Kidney (tissue), 14 donors: ENCODE measurements around the gene ARL3. TPM values are rescaled to one million over a fixed set of nuclear protein-coding genes. Genes with fewer than 3 reads are reported as not detected.

Source experiments
- DNase-seq, 5 donors: peaks; one replicate each; pipeline ENCODE4 v3.0.0-alpha.2; 2013 to 2020
- FAIRE-seq: peaks from 2 replicates; lab custom pipeline; 2012; peaks lifted over from hg19 to GRCh38; lab: Jason Lieb, UNC
- H3K27ac ChIP-seq, 2 donors: one replicate each; pipeline ENCODE4 v1.7.0; 2013; ENCODE audit warnings: low read depth in 2 of 2, low read length in 2 of 2, inconsistent platforms in 1 of 2
- H3K27me3 ChIP-seq: one replicate; pipeline ENCODE4 v1.7.1; 2013; ENCODE audit warnings: low read length, inconsistent platforms; ENCODE audit not compliant: control insufficient read depth, insufficient read depth
- H3K36me3 ChIP-seq, 3 donors: one replicate each; pipeline versions ENCODE4 v1.7.0 to v1.7.1; 2013; ENCODE audit warnings: low read length in 3 of 3, control low read depth in 1 of 3, inconsistent platforms in 1 of 3; ENCODE audit not compliant: insufficient read depth in 3 of 3, control insufficient read depth in 2 of 3
- H3K4me1 ChIP-seq, 3 donors: one replicate each; pipeline versions ENCODE4 v1.7.0 to v1.7.1; 2013; ENCODE audit warnings: low read length in 3 of 3, inconsistent platforms in 1 of 3, low read depth in 1 of 3; ENCODE audit not compliant: control insufficient read depth in 2 of 3, insufficient read depth in 2 of 3
- H3K4me3 ChIP-seq, 3 donors: one replicate each; pipeline versions ENCODE4 v1.7.0 to v1.8.1; 2013; ENCODE audit warnings: low read length in 3 of 3, control low read depth in 1 of 3, inconsistent platforms in 1 of 3
- H3K9ac ChIP-seq, 3 donors: one replicate each; pipeline versions ENCODE4 v1.7.0 to v1.7.1; 2013; ENCODE audit warnings: low read length in 3 of 3, control low read depth in 1 of 3, inconsistent platforms in 1 of 3
- H3K9me3 ChIP-seq, 3 donors: one replicate each; pipeline versions ENCODE4 v1.7.0 to v1.7.1; 2013; ENCODE audit warnings: low read length in 3 of 3, control low read depth in 1 of 3, inconsistent platforms in 1 of 3; ENCODE audit not compliant: control insufficient read depth in 2 of 3, insufficient read depth in 1 of 3
- intact Hi-C: fragments of 100-400 bp; cut with DNase I; formaldehyde crosslinking; loops from one replicate; pipeline ENCODE4 v1.11.1; 2022
- polyA plus RNA-seq: library from polyadenylated mRNA; stranded (reverse); fragments of 350-450 nt; fragmentation: Illumina TruSeq; extraction: RNeasy Lipid Tissue Mini Kit (QIAGEN cat#74804); gene quantifications from one replicate; pipeline ENCODE4 v1.2.3, GENCODE V29; 2014; ENCODE audit warnings: low read depth, low replicate concordance; ENCODE audit not compliant: insufficient read depth
- total RNA-seq: library from RNA; stranded (reverse); fragmentation: NEBNext Ultra II Directional; extraction: Animal tissue kit (Norgen Biotek cat#: 25700); gene quantifications from one replicate; pipeline ENCODE4 v1.2.1, GENCODE V29; 2021
- TF ChIP-seq, protein P1 (sequence below): IDR thresholded peaks from 3 replicates; pipeline ENCODE4 v1.5.1; 2012; ENCODE audit warnings: mild to moderate bottlenecking, moderate library complexity, borderline replicate concordance; ENCODE audit not compliant: insufficient read depth; ENCODE audit errors: extremely low read depth
- donor health status: control.
- donor health status: control.
- donor health status: control.
- donor health status: control.
- donor health status: control.
- donor health status: DM: yes; HTN: yes; CAD: no.
- donor health status: Normal renal cell carcinoma (clear cell type).

ARL3 gene
- total and polyA plus RNA-seq, 2 donors from 2014 or later, result 16.3 to 28.8 TPM

DNA sequence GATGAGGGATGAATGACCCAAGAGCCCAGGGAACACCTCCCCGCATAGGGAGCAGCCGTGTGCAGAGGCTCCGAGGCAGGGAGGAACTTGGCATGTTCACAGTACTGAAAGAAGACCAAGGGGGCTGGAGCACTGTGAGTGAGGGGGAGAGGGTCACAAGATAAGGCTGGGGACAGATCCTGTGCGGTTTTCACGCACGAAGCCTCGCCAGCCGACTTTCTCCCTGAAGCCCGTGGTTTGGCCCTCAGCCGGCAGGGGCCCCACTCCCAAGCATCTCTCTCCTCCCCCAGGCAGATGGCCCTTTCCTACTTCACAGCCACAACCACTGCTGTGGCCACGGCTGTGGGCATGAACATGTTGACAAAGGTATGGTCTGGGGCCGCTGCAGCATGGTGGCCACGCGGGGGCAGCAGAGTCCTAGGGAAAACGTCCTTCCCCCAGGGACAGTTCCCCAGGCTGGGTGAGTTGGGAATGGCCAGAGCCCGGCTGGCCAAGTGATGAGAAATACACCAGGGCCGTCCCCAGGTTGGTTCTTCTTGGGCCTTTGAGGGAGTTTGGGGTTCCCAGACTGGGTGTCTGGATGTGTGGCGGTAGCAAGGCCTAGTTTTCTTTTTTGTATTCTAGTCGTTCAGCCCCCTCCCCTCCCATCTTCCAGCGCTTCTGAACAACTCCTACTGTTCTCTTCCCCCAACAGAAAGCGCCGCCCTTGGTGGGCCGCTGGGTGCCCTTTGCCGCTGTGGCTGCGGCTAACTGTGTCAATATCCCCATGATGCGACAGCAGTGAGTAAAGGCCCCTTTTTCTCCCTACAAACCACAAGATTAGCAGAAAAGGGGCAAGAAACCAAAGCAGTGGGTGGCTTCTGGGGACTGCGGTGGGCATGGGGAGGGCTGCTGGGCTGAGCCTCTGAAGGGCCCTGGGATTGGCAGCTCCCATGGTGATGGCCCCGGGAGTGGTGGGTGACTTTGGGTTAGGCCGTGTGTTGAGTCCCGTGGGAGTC is 15.1 kb upstream of the ARL3 start:
- FAIRE-seq, result no peak

DNA sequence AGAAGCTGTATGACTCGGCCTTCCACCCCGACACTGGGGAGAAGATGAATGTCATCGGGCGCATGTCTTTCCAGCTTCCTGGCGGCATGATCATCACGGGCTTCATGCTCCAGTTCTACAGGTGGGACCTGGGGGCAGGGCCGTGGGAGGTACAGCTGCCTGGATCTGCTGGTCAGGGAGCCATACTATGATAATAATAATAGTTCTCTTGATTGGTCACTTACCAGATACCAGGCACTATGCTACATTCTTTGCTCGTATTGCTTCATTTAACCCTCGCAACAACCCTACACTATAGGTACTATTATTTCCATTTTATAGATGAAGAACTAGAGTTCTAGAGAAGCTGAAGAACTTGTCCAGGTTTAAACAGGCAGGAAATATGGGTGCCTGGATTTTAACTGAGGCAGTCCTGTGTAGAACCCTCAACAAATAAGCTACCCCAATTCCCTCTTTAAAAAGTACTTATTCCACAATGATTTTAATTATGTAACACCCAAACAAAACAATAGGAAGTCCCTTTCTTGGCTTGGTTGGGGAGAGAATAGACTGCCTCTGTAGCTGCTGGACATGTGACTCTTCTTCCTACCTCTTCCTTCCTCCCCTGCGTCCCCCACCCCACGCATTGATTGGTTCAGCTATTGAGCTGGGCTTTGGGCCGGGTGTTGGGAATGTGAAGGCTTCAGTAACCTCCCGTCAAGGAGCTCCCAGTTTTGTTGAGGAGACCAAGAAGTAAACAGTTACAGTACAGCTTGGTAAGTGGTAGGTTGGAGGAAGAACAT is 13.0 kb upstream of the ARL3 start:
- peak overlapping the region in 1 of 3 donors; percentile 5 for H3K9ac ChIP-seq
- H3K27ac ChIP-seq, result peak overlapping the region in 1 of 2 donors; percentile 5
- peaks cover 0 to 6% (median 4%) of the 10 kb centered on the region in 3 donors for H3K4me1 ChIP-seq
- FAIRE-seq (no peak), DNase-seq (no peak)
- peaks cover 2 to 26% (median 10%) of the 10 kb centered on the region in 3 donors for H3K36me3 ChIP-seq
- TF ChIP-seq, protein P1, sequence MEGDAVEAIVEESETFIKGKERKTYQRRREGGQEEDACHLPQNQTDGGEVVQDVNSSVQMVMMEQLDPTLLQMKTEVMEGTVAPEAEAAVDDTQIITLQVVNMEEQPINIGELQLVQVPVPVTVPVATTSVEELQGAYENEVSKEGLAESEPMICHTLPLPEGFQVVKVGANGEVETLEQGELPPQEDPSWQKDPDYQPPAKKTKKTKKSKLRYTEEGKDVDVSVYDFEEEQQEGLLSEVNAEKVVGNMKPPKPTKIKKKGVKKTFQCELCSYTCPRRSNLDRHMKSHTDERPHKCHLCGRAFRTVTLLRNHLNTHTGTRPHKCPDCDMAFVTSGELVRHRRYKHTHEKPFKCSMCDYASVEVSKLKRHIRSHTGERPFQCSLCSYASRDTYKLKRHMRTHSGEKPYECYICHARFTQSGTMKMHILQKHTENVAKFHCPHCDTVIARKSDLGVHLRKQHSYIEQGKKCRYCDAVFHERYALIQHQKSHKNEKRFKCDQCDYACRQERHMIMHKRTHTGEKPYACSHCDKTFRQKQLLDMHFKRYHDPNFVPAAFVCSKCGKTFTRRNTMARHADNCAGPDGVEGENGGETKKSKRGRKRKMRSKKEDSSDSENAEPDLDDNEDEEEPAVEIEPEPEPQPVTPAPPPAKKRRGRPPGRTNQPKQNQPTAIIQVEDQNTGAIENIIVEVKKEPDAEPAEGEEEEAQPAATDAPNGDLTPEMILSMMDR, result no peak
- intact Hi-C loops, result loop anchor here (5.0 kb wide), 1 partner anchor 175 kb away; no protein-coding TSS in a partner anchor
- H3K27me3 ChIP-seq, result no peaks in the 10 kb centered on the region
- H3K4me3 ChIP-seq, result no peak overlapping the region
- no peaks in the 10 kb centered on the region for H3K9me3 ChIP-seq

More for the DNA sequence above, 15.1 kb upstream of the ARL3 start:
- peaks cover 0 to 6% (median 4%) of the 10 kb centered on the region in 3 donors for H3K4me1 ChIP-seq
- TF ChIP-seq, protein P1, result peak; percentile 96
- peak; percentile 85 to 94 (median 89) for DNase-seq
- no peak overlapping the region for H3K27ac ChIP-seq
- H3K27me3 ChIP-seq, result no peaks in the 10 kb centered on the region
- H3K9ac ChIP-seq, result no peak overlapping the region
- H3K9me3 ChIP-seq, result no peaks in the 10 kb centered on the region
- peaks cover 5 to 36% (median 14%) of the 10 kb centered on the region in 3 donors for H3K36me3 ChIP-seq
- no peak overlapping the region for H3K4me3 ChIP-seq
- intact Hi-C loops, result loop anchor here (5.0 kb wide), 1 partner anchor 173 kb away; no protein-coding TSS in a partner anchor

DNA sequence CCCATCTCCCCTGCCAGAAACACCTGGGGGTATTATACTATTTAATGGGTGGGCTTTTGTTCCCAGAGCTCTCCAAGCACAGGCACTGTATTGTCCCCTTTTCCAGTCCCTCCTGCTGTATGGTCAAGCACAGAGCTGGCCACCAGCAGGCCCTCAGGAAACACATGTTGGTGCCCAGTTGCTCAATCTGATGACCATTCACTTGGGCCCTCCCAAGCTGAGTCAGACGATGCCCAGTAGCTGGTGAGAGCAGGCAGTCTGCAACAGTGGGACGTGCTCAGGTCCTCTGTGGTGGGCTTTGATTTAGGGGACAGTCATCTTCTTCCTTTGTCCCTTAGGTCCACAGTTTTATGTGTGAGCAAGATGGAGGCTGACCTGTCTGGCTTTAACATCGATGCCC is 12.1 kb upstream of the ARL3 start:
- TF ChIP-seq, protein P1, result no peak
- FAIRE-seq, result no peak
- intact Hi-C loops, result loop anchor here (5.0 kb wide), 1 partner anchor 176 kb away; no protein-coding TSS in a partner anchor
- H3K9me3 ChIP-seq, result no peaks in the 10 kb centered on the region
- no peak overlapping the region for H3K9ac ChIP-seq
- H3K27ac ChIP-seq, result no peak overlapping the region
- H3K27me3 ChIP-seq, result no peaks in the 10 kb centered on the region
- peaks cover 2 to 20% (median 8%) of the 10 kb centered on the region in 3 donors for H3K36me3 ChIP-seq
- no peak overlapping the region for H3K4me3 ChIP-seq
- DNase-seq, result no peak
- H3K4me1 ChIP-seq, result peaks cover 0 to 6% (median 4%) of the 10 kb centered on the region in 3 donors
